ENCODE results near the gene CLPSL1.
A peak's percentile ranks its signal among the peaks of the same experiment; 100 is the strongest.

The CLPSL1 gene

GRCh38 chr6:35797837-35798526 is 17.2 kb downstream of the CLPSL1 start:
- DNase-seq (ENCODE audit: low read depth): no peak

GRCh38 chr6:35798706-35799105 is 17.9 kb downstream of the CLPSL1 start:
- no peak for DNase-seq (ENCODE audit: low read depth)

- no peak for DNase-seq (ENCODE audit: low read depth)
Measured at GRCh38 chr6:35801148-35801547, 20.3 kb downstream of the CLPSL1 start.

- no peak for DNase-seq (ENCODE audit: low read depth)
Measured at GRCh38 chr6:35804996-35805736, 24.3 kb downstream of the CLPSL1 start, which contains the start of gene LHFPL5. TSS of gene LHFPL5 (plus strand) at chr6:35805352. CDS start at chr6:35805671, 319 bp downstream.

- DNase-seq (ENCODE audit: low read depth): no peak
Measured at GRCh38 chr6:35808688-35809087, 27.9 kb downstream of the CLPSL1 start.

GRCh38 chr6:35809809-35810208 is 29.0 kb downstream of the CLPSL1 start:
- DNase-seq (ENCODE audit: low read depth): no peak

- DNase-seq (ENCODE audit: low read depth): peak; percentile 26
Measured at GRCh38 chr6:35810971-35811698, 30.3 kb downstream of the CLPSL1 start.

- no peak for DNase-seq (ENCODE audit: low read depth)
Measured at GRCh38 chr6:35811699-35811995, 30.8 kb downstream of the CLPSL1 start.

GRCh38 chr6:35817515-35817914 is 36.7 kb downstream of the CLPSL1 start:
- DNase-seq (ENCODE audit: low read depth): no peak

- no peak for DNase-seq (ENCODE audit: low read depth)
Measured at GRCh38 chr6:35823601-35824000, 42.8 kb downstream of the CLPSL1 start.

GRCh38 chr6:35824552-35825192 is 43.9 kb downstream of the CLPSL1 start:
- DNase-seq (ENCODE audit: low read depth): no peak

- DNase-seq (ENCODE audit: low read depth): no peak
Measured at GRCh38 chr6:35829306-35829705, 48.5 kb downstream of the CLPSL1 start.

GRCh38 chr6:35831257-35832007 is 50.6 kb downstream of the CLPSL1 start:
- DNase-seq (ENCODE audit: low read depth): no peak

GRCh38 chr6:35833536-35833935 is 52.7 kb downstream of the CLPSL1 start:
- peak; percentile 20 for DNase-seq (ENCODE audit: low read depth)

Data from fibroblast of gingiva (primary cell).